GM18909 (cell line): ENCODE results near the gene B3GNT9.
A peak's percentile ranks its signal among the peaks of the same experiment; 100 is the strongest.

Experiments
- ATAC-seq: cut with Tn5 transposase; IDR thresholded peaks from one replicate; pipeline ENCODE4 v1.9.1; 2021; ENCODE audit warnings: mild to moderate bottlenecking; ENCODE audit not compliant: unreplicated experiment, poor library complexity

The B3GNT9 gene

DNA sequence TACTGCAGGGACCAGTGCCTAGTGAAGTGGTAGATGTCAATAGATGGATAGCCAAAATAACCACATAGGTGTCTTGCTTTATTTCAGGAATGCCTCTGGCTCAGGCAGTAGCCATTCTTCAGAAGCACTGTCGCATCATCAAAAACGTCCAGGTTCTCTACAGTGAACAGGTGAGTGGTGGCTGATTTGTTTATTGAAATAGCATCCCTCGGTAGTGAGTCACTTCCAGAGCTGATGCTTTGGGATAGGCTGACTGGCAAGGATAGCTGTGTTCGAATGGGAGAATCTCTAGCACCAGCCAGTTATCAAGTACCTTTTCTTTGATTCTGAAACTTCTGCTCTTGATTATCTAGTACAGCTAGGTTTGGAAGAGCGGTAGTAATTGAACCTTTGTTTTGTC, 30.8 kb downstream of the B3GNT9 start:
- ATAC-seq = no peak

DNA sequence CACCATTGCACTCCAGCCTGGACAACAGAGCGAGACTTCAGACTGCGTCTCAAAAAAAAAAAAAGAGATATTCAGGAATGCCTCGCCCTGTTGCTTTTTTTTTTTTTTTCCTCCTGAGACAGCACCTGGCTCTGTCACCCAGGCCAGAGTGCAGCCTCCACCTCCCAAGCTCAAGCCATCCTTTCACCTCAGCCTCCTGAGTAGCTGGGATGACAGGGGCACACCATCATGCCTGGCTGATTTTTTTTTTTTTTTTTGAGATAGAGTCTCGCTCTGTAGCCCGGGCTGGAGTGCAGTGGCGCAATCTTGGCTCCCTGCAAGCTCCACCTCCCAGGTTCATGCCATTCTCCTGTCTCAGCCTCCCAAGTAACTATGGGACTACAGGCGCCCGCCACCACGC, 33.1 kb downstream of the B3GNT9 start:
- ATAC-seq = no peak

DNA sequence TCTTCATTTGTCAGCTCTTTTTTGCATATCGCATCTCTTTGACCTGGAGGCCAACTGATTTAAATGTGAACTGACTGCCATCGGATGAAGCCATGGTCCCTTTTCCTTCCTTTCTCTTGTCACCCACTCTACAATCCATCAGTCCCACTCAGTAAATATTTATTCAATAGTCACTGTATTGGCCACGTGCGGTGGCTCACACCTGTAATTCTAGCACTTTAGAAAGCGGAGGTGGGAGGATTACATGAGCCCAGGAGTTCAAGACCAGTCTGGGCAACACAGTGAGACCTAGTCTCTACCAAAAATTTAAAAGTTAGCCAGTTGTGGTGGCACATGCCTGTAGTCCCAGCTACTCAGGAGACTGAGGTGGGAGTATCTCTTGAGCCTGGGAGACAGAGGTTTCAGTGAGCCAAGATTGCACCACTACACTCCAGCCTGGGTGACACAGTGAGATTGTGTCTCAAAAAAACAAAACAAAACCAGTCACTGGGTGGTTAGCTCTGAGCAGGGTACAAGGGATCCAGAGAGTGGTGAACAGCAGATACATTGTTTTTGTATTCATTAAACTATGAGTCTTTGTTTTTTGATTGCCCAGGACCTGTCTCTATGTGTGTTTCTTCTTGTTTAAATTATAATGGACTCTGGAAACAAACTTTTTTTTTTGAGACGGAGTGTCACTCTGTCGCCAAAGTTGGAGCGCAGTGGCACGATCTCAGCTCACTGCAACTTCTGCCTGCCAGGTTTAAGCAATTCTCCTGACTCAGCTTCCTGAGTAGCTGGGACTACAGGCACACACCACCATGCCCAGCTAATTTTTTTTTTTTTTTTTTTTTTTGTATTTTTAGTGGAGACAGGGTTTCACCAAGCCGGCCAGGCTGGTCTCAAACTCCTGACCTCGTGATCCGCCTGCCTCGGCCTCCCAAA, 34.1 kb downstream of the B3GNT9 start:
- no peak for ATAC-seq

DNA sequence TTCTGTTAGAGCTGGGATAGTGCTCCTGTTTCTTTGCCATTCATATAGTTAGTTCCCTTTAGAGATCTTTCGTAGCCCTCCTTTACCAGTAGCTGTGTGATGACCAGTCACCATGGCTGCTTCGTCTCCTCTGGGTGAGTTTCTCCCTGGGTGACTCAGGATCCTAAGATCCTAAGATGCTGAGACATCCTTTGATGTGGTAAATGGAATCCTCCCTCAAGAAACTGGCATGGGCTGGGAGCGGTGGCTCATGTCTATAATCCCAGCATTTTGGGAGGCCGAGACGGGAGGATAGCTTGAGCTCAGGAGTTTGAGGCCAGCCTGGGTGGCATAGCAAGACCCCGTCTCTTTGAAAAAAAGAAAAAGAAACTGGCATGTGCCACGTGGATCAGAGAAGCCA, 35.2 kb downstream of the B3GNT9 start:
- ATAC-seq = no peak

DNA sequence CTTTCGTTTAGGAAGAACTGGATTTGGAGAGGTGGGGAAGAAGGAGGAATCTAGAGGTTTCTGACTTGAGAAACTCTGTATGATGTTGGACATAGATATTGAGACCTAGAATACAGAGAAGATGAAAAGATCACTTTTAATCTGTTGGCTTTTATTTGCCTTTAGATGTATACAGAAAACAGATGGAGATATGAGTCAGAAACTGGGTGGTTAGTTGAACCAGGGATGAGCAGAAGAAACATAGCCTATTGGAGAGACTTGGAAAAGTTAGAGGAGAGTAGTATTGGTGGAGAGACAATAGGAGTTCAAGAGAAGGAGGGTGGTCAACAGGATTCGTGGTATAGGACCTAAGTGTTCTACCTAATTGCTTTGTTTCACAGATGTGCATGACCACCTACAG, 36.0 kb downstream of the B3GNT9 start:
- ATAC-seq = no peak

DNA sequence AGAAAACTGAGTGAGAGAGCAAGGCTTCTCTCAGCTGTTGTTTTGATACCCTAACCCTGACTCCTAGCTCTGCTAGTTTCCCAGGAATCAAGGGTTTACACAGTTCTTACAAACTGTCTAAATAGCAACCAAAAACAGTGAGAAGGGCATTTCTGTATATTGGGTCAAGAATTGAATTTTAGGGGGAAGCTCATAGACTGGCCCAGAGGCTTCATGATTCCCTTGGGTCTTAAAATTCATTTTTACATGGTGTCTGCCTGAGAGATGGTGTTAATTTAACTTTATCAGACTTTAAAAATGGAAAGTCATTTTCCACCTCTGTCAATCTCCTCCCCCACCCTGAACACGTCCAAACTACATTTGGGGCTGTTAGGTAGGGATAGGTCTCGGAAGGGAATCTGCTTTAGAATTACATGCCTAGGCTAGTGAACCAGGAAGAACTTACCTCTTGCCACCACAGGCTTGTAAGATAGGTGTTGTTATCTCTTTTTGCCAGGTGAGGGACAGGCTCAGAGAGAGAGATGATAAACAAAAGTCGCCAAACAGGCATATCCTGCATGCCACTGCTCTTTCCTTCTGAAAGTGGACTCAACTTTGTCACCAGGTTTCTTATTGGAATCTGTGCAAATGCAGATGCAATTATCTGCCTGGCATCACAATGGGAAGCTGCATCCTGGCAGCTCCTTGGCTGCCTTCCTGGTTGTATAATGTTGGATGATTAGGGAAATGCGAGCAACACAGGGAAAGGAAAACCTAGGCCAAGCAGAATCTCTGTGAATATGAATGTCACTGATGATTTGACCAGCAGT, 38.0 kb downstream of the B3GNT9 start:
- no peak for ATAC-seq

DNA sequence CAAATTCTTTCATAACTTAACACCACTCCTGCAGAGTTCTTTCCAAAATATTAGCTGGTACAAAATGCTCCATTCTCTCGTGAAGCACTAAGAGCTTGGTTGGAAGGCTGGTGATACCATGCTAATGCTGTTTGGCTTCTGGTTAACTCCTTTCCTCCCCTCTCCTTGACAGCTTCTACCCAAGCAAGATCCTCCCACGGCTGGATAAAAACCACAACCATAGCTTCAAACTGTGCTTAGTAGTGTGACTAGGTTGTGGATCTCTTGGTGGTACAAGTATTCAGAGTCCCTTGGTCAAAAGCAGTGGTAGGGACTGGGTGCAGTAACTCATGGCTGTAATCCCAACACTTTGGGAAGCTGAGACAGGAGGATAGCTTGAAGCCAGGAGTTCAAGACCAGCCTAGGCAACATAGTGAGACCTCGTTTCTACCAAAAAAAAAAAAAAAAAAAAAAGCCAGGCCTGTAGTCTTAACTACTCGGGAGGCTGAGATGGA, 38.8 kb downstream of the B3GNT9 start:
- ATAC-seq = no peak

DNA sequence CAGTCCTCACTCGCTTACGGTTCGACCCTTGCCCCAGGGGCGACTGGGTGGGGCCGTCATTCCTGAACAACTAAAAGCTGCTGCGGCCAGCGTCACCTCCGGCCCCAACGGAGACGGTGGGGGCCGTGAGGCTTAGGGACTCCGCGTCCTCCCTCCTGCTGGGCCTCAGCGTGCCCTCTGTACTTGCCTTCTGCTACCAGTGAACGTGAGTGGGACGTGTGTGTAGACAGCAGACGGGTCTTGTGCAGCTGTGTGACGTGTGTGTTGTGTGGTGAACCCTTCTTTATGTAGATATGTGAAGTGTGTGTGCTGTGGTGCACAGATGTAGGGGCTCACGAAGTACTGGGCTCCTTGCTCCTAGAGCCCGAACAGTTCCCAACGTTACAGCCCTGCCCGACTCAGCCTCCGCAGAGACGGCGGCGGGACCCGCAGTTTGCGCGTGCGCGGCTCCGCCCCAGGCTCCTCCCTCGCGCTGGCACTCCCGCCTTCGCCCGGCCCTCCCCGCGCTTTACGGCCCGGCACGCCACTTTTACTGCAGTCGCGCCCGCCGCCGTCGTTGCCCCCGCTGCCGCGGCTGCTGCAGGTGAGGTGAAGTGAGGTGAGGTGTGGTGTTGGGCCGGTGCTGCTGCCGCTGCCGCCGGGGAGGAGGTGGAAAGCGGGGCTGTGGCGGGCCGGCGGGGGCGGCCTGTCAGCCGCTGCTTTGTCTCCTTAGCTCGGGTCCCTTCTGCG, 41.2 kb downstream of the B3GNT9 start, which contains the start of gene PHAF1:
Gene PHAF1, plus strand, starts transcription at position 535 of the 729 bp plus-strand sequence. CDS start 235 bp downstream, outside the sequence.
- peak; percentile 79 for ATAC-seq

DNA sequence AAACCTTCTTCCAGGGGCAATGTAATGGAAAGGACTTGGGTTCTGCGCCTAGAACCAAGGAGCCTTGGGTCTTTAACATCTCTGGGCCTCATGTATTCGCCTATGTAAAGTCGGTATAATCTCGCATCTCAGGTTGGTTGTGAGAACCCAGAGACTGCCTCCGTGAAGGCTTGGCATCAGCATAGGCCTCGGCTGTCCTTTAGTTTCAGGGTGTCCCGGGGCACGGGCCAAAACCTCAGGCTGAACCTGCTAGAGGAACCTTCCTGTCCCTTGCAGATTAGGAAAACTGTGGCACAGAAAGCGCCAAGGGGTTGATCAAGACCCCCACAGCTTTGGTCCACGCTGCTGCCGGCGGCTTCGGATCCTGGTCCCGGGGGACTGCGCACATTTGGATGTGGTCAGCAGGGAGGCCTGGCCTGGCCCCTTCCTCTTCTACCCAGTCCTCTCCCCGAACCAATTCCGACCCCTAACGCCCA, 41.8 kb downstream of the B3GNT9 start:
- no peak for ATAC-seq

DNA sequence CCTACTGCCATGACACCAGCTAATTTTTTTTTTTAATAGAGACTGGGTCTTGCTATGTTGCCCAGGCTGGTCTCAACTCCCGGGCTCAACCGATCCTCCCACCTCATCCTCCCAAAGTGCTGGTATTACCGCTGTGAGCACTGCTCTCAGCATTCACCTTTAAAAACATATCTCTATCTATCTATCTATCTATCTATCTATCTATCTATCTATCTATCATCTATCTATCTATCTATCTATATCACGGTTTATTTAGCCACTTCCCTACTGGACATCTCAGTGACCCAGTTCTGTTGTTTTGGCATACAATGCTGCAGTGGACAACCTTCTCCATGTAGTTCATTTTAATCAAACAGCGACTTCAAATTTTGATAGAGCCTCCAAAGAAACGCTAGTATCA, 42.3 kb downstream of the B3GNT9 start:
- no peak for ATAC-seq

DNA sequence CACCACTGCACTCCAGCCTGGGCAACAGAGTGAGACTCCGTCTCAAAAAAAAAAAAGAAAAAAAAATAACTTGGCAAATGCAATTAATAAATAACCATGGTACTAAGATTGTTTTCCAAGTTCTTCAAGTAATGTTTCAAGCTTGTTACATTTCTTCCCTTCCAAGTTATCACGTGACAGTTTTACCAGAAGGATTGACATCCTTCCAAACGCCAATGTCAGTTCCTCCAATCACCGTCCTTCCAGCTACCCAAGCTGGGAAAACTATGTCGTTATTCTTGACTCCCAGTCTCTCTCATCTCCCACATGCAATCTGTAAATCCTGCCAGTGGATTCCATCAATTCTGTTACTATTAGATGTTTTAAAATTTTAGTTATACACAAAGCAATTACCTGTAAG, 44.9 kb downstream of the B3GNT9 start:
- no peak for ATAC-seq

DNA sequence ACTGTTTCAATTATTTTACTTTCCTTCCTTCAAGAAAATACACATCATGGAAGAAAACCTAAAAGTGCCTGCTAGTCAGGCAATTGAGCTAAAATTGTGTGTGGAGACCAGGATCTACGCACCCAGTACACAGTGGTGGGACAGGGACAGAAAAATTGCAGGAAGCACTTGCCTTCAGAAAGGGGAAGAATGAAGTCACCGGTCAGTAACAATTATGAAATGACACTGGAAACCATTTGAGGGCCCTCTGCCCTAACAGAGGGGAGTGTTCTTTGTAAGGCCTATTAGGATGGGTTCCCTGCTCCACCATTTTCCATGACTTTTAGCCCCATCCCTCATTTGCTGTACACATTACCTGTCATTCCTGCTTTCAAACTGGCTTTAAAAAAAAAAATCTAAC, 45.6 kb downstream of the B3GNT9 start:
- ATAC-seq = no peak

DNA sequence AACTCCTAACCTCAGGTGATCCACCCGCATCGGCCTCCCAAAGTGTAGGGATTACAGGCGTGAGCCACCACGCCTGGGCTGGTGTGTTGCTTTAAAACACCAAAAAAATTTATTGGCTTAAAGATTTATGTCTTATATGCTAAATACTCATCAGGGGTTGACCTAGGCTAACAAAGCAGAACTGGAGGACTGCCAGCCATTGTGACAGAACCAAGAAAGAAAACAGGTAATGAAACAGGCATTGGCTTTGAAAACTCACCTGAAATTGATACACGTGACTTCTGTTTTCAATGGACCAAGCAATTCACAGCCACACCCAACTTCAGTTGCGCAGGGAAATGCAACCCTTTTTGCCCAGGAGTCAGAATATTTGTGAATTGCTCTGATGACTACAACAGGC, 46.0 kb downstream of the B3GNT9 start:
- ATAC-seq = no peak

DNA sequence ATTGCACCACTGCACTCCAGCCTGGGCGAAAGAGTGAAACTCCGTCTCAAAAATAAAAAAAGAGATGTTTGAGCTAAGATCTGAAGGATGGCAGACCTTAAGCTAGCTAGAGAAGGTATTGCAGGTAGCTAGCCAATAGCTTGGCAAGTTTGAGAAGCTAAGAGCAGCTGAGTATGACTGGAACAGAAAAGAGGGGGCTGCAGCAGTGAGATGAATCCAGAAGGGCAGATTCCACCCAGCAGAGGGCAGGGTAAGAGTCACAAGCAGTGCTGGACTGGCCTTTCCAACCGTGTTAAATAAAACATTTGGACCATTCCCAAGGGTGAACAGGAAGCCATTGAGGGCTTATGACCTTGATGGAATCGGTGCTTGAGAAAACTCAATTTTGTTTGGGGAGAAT, 46.7 kb downstream of the B3GNT9 start:
- no peak for ATAC-seq

DNA sequence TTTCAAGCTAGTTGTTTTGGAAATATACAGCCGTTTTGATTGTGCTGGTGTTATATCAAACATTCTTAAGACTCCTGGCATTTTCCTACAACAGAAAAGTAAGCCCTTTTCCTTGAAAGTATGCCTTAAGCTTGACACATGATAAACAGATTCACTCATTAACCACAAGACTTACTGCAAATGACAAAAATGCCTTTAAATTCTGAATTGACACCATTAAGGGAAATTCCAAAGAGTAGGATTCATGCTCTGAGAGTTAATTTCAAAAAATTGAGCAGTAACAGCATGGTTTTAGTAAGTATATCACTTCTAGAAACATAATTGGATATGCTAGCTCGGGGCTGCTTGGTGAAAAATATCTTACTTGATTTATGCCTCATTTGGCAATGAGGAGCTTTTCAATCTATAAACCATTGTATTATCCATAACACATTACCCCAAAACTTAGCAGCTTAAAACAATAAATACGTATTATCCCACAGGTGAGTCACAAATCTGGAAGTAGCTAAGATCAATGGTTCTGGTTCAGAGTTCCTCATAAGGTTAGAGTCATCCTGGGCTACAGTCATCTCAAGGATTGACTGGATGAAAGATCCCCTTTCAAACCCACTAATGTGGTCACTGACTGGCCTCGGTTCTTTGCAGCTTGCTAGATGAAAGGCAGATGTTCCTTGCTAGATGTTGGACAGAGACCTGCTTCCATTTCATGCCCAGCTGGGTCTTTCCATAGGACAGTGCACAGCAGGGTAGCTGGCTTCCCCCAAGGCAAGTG, 49.3 kb downstream of the B3GNT9 start:
- no peak for ATAC-seq

DNA sequence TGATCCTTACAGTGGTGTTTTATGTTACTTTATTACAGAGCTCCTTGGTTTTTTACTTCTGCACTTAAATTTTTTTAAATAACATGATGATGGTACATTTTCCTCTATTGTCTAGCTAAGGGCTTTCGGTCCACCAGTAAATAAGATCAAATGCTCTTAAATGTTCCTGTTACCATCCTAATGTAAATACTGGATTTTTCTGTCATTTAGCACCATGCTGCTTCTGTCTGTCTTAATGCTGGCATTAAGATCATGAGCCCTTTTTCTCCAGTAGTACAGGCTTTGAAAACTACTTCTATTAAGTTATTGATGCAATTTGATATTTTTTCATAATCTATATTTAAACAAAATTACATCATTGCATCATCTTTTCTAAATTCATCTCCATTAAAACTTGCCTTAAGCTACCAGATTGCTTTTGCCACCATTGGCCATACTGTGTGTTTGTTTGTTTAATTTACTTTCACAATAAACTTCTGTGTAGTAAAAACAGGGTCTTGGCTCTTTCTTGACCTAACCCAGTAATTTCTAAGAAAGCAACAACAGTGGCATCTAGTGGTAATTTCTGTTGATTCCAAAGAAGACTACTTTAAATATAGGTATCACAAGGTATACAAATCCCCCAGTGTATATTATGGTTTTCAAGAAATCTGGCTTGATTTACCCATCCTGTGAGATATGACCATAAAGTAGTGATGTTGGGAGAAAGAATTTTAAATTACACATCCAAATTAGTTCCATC, 50.1 kb downstream of the B3GNT9 start:
- no peak for ATAC-seq

DNA sequence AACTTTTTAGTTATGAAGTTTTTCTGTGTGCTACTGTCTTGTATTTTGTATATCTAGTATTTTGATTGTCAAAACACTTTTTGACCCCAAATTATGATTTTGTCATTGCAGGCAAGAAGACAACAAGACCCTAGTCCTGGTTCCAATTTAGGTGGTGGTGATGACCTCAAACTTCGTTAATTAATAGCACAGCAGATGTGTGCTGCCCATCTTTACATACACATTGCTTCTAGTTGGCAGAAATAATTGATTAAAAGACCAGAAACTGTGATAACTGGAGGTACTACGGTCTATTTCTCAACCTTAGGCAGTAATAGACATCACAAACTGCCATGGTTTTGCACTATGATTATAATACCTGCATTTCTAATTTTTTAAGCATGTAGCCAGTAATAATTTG, 52.2 kb downstream of the B3GNT9 start:
- no peak for ATAC-seq
